Esophagus muscularis mucosa (tissue), 3 donors: ENCODE results near the gene CEACAM1.
"Not testable (repeated sequence)": the region's sequence is repeated elsewhere in the genome, so short reads cannot be mapped to it uniquely, and the experiment has no call there.

Experiments used
- POLR2AphosphoS5 ChIP-seq, 2 donors: sonication (generic); formaldehyde crosslinking; IDR thresholded peaks; one replicate each; pipeline ENCODE4 v1.6.1; 2017; ENCODE audit warnings: antibody characterized with exemption in 2 of 2
- TF ChIP-seq, protein P1 (sequence below), 3 experiments: fragments of 200-600 bp in 2 of 3; fragments of 450-650 bp in 1 of 3; sonication (generic) in 2 of 3; IDR thresholded peaks; one replicate each; pipeline ENCODE4 v1.5.1; 2017 to 2019; ENCODE audit warnings: antibody characterized with exemption in 3 of 3, mild to moderate bottlenecking in 2 of 3, moderate library complexity in 1 of 3

DNA sequence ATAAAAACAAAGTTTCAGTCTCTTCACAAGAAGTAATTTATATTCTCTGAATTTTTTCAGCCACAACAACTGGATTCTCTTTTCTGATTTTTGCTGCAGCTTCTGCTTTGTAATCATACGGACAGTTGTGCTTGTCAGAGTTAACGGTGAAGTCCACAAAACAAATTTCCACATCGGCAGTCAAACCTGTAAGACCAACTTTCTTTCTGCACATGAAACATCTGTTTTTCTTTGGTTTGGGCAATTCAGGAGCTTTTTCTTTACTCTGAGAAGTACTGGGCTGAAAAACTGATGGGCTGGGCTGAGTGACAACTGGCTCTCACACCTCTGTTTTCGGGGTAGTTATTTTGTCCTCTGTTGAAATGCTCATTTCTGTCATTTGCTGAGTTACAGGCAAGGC is 43.2 kb downstream of the CEACAM1 start:
- TF ChIP-seq, protein P1, sequence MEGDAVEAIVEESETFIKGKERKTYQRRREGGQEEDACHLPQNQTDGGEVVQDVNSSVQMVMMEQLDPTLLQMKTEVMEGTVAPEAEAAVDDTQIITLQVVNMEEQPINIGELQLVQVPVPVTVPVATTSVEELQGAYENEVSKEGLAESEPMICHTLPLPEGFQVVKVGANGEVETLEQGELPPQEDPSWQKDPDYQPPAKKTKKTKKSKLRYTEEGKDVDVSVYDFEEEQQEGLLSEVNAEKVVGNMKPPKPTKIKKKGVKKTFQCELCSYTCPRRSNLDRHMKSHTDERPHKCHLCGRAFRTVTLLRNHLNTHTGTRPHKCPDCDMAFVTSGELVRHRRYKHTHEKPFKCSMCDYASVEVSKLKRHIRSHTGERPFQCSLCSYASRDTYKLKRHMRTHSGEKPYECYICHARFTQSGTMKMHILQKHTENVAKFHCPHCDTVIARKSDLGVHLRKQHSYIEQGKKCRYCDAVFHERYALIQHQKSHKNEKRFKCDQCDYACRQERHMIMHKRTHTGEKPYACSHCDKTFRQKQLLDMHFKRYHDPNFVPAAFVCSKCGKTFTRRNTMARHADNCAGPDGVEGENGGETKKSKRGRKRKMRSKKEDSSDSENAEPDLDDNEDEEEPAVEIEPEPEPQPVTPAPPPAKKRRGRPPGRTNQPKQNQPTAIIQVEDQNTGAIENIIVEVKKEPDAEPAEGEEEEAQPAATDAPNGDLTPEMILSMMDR (IDR thresholded peaks at IDR 0.05): not testable (repeated sequence)
- TF ChIP-seq POLR2AphosphoS5 (IDR thresholded peaks at IDR 0.05): not testable (repeated sequence)
